C4-2B (cell line): ENCODE measurements around the gene PHLDB2.

Source experiments
- H3K27ac ChIP-seq: fragments of 450-650 bp; 2 replicates; pipeline ENCODE4 v1.5.1; 2017
- ZFX ChIP-seq: fragments of 450-650 bp; IDR thresholded peaks from 2 replicates; pipeline ENCODE4 v1.6.1; 2017
- TF ChIP-seq, protein P1 (sequence below): fragments of 450-650 bp; conservative IDR thresholded peaks from 2 replicates; pipeline ENCODE4 v1.5.1; 2017; ENCODE audit warnings: mild to moderate bottlenecking

PHLDB2 gene

DNA sequence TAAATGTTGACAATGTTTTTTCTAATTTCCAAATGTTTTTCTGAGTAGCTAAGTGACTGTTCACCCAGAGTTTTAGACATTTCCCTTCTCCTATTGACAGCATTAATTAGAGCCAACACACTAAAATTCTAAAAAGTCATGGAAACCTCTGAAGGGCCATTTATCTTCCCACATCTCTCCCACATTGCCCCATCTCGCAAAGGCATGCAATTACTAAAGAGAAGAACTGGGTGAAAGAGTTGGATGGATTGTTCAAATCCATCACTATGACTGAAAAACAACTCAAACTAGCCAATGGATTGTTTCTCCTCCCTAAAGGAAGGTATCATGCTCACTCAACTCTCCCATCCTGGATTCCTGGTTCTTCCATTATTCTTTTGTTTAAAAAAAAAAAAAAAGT lies 30.0 kb upstream of the PHLDB2 start:
- H3K27ac ChIP-seq = no peak overlapping the region

DNA sequence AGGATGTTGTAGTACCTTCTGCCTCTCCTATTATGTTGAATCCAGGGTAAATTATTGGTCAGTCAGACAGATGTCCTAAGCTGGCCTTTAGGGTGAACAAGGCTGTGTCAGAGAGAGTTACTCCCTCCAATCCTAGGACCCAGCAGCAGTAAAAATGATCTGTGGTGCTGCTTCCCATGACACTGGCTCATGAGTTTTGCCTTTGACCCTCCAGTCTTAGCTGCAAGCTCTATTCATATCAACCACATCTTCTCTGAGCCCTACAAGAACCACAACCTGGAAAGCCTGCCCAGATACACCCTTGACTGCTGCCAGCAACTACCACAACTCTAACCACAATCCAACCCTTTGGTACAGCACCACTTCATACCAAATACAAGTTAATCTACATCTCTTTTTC lies 27.2 kb upstream of the PHLDB2 start:
- no peak overlapping the region for H3K27ac ChIP-seq
- no peak for TF ChIP-seq ZFX
- TF ChIP-seq, protein P1, sequence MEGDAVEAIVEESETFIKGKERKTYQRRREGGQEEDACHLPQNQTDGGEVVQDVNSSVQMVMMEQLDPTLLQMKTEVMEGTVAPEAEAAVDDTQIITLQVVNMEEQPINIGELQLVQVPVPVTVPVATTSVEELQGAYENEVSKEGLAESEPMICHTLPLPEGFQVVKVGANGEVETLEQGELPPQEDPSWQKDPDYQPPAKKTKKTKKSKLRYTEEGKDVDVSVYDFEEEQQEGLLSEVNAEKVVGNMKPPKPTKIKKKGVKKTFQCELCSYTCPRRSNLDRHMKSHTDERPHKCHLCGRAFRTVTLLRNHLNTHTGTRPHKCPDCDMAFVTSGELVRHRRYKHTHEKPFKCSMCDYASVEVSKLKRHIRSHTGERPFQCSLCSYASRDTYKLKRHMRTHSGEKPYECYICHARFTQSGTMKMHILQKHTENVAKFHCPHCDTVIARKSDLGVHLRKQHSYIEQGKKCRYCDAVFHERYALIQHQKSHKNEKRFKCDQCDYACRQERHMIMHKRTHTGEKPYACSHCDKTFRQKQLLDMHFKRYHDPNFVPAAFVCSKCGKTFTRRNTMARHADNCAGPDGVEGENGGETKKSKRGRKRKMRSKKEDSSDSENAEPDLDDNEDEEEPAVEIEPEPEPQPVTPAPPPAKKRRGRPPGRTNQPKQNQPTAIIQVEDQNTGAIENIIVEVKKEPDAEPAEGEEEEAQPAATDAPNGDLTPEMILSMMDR = no peak

More for the DNA sequence above, 30.0 kb upstream of the PHLDB2 start:
- TF ChIP-seq, protein P1 = no peak
- no peak for TF ChIP-seq ZFX

DNA sequence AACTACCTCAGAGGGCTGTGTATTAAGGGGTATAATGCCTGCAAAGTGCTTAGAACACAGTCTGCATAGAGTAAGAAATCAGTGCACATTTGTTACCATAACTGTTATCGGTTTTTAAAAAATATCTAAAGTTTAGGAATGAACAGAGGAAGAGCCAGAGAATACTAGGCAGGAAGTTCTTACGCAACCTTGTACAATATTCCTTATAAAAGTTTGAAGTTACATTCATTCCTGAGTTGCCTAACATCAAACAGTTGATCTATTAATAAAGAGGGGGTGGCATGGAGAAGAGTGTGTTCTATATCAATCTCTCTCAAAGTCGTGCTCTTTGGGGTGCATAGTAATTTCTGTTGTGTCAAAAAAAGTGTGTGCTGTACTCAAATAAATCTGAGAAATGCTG lies 22.0 kb upstream of the PHLDB2 start:
- H3K27ac ChIP-seq = no peak overlapping the region
- TF ChIP-seq, protein P1 = no peak
- no peak for TF ChIP-seq ZFX

DNA sequence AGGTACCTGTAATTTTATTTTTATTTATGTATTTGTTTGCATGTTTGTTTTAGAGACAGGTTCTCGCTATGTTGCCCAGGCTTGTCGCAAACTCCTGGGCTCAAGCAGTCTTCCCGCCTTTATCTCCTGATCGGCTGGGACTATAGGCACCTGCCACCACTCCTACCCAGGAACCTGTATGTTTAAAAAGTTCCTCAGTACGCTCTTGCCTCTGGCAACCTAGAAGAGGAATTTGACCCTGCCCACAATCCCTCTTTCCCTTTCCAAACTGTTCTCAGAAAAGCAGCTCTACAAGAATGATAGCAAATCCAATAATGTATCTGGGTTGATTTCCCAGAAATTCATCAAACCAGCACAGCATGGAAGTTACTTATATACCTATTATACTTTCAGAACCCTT lies 20.9 kb upstream of the PHLDB2 start:
- TF ChIP-seq, protein P1 = no peak
- TF ChIP-seq ZFX = no peak
- no peak overlapping the region for H3K27ac ChIP-seq

DNA sequence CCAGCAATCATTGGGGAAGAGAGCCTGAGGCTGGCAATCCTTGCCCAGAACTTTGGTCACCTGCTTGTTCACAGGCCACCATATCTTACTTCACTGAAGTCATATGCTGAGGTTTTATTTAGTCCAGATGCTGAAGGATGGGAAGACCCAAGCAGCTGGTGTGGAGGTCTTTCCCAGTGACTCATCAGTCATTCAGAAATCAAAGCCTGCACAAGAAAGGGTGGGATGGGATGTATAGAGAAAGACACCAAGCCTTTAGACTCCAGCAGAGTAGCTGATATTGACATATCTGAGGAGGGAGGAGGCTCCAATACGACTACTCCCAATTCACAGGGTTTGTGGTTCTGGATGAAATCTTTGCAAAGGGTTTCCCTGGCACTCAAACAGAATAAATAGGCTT lies 13.0 kb upstream of the PHLDB2 start:
- H3K27ac ChIP-seq = no peak overlapping the region
- TF ChIP-seq, protein P1 = no peak
- no peak for TF ChIP-seq ZFX

DNA sequence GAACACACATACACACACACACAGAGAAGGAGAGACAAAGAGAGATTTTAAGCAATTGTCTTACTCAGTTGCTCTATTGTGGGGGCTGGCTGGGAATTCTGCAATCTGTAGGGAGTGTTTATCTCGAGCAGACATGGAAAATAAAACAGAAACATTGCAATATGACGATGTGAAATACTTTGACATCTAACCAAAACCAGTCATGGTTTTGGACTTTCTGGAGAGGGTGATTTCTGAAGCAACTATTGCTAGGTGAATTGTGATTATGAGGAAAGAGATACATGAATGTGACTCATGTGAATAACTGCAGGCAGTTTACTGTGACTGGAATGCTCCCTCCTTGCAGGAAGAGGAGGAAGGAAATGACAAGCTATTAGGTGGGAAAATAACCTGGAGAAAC lies 12.3 kb upstream of the PHLDB2 start:
- no peak overlapping the region for H3K27ac ChIP-seq
- TF ChIP-seq, protein P1 = no peak
- no peak for TF ChIP-seq ZFX

DNA sequence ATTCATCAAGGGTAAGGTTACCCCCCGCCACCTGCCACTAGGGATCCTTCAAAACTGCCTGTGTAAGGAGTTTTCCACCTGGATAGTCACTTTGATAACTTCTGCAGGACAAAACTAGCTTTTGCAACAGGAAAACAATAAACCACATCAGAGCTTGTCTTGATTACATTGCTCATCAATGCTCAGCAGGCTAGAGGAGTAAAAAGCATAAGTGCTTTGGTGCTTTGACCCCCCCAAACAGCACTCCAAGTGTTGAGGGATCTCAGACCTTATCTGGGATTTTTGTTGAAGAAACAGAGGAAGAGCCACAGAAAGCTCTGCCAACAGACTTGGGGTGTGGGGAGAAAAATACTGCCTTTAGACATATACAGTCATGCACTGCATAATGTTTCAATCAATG lies 10.8 kb upstream of the PHLDB2 start:
- TF ChIP-seq, protein P1 = no peak
- TF ChIP-seq ZFX = no peak
- no peak overlapping the region for H3K27ac ChIP-seq
